ENCODE results near the gene EXOSC2.
A peak's percentile ranks its signal among the peaks of the same experiment; 100 is the strongest.

The EXOSC2 gene

DNA sequence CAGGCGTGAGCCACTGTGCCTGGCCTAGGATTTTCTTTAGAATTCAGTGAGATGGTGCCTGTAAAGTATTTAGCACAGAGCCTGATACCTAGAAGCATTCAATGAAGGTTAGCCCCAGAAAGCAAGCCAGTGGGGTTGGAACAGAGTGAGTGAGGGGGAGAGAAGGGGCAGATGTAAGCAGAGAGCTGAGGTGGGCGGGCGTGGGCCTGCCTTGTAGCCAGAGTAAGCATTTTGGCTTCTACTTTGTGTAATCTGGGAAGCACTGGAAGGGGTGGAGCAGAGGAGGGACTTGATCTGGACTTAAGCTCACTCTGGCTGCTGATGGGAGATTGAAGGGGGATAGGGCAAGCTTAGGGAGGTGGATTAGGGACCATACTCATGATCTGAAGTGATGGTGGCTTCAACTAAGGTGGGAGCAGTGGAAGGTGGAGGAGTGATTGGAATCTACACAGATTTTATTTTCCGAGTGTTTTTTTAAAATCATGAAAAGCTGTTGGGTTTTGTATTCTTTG is 2.6 kb downstream of the EXOSC2 start:
- DNase-seq (ENCODE audit: low read depth in 2 of 2): no peak
- H3K4me3 ChIP-seq (replicated peaks in 1 of 2; ENCODE audit: low read depth in 2 of 2, low read length in 2 of 2): no peak overlapping the region
- TF ChIP-seq, protein P1, sequence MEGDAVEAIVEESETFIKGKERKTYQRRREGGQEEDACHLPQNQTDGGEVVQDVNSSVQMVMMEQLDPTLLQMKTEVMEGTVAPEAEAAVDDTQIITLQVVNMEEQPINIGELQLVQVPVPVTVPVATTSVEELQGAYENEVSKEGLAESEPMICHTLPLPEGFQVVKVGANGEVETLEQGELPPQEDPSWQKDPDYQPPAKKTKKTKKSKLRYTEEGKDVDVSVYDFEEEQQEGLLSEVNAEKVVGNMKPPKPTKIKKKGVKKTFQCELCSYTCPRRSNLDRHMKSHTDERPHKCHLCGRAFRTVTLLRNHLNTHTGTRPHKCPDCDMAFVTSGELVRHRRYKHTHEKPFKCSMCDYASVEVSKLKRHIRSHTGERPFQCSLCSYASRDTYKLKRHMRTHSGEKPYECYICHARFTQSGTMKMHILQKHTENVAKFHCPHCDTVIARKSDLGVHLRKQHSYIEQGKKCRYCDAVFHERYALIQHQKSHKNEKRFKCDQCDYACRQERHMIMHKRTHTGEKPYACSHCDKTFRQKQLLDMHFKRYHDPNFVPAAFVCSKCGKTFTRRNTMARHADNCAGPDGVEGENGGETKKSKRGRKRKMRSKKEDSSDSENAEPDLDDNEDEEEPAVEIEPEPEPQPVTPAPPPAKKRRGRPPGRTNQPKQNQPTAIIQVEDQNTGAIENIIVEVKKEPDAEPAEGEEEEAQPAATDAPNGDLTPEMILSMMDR (IDR thresholded peaks at IDR 0.05; ENCODE audit: low read depth, low read length): no peak

DNA sequence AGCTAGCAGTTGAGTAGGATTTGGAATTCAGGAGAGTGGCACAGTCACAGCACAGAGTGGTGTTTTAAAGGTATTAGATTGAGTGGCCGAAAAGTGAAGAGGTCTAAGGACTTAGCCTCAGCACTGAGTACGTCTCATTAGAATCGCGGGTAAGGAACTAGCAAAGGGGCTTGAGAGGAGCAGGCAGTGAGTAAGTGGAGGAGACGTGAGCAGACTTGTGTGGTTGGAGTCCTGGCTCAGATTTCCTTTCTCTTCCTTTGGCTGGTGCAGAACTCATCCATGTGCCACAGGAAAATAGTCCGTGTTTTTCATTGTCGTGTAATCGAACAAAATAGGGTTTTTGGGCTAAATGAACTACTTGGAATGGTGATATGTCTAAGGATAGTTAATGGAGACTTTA is 3.4 kb downstream of the EXOSC2 start:
- H3K4me3 ChIP-seq (replicated peaks in 1 of 2; ENCODE audit: low read depth in 2 of 2, low read length in 2 of 2): no peak overlapping the region
- TF ChIP-seq, protein P1 (IDR thresholded peaks at IDR 0.05; ENCODE audit: low read depth, low read length): no peak
- DNase-seq (ENCODE audit: low read depth in 2 of 2): no peak

DNA sequence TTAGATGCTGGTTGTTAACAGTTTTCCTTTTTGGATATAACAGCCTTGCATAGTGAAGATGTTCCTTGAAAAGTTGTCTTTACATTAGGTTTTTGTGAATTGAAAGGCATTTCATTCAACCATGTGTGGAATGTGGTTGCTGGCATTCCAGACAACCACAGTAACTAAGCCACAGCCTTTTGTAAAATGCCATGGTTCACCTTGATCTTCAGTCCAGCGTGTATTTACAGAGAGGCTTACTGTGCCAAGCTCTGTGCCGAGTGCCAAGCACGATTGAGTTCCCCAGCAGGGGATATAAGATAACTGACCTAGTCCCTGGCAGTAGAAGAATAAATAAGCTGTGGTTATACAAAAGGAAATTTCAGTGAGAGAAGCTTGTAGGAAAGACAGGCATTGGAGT is 4.9 kb downstream of the EXOSC2 start:
- TF ChIP-seq, protein P1 (IDR thresholded peaks at IDR 0.05; ENCODE audit: low read depth, low read length): no peak
- DNase-seq (ENCODE audit: low read depth in 2 of 2): peak in 1 of 2 donors; percentile 19
- no peak overlapping the region for H3K4me3 ChIP-seq (replicated peaks in 1 of 2; ENCODE audit: low read depth in 2 of 2, low read length in 2 of 2)

DNA sequence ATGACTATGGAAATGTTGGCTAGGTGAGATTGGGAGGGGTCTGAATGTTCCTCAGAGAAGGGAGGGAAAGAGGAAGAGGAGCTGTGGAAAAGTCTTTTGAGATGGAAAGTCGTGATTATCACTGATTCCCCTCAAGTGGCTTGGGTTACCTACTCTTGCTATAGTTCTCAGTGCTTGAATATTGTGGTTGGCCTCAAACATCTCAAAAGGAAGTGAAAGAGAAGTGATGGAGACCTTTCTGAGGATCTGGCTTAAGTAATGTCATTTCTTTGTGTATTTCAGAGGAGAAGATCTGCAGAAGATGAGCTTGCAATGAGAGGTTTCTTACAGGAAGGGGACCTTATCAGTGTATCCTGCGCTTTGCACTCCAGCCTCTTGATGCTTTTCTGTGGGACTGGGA is 5.5 kb downstream of the EXOSC2 start:
- TF ChIP-seq, protein P1 (IDR thresholded peaks at IDR 0.05; ENCODE audit: low read depth, low read length): no peak
- no peak for DNase-seq (ENCODE audit: low read depth in 2 of 2)
- H3K4me3 ChIP-seq (replicated peaks in 1 of 2; ENCODE audit: low read depth in 2 of 2, low read length in 2 of 2): no peak overlapping the region

DNA sequence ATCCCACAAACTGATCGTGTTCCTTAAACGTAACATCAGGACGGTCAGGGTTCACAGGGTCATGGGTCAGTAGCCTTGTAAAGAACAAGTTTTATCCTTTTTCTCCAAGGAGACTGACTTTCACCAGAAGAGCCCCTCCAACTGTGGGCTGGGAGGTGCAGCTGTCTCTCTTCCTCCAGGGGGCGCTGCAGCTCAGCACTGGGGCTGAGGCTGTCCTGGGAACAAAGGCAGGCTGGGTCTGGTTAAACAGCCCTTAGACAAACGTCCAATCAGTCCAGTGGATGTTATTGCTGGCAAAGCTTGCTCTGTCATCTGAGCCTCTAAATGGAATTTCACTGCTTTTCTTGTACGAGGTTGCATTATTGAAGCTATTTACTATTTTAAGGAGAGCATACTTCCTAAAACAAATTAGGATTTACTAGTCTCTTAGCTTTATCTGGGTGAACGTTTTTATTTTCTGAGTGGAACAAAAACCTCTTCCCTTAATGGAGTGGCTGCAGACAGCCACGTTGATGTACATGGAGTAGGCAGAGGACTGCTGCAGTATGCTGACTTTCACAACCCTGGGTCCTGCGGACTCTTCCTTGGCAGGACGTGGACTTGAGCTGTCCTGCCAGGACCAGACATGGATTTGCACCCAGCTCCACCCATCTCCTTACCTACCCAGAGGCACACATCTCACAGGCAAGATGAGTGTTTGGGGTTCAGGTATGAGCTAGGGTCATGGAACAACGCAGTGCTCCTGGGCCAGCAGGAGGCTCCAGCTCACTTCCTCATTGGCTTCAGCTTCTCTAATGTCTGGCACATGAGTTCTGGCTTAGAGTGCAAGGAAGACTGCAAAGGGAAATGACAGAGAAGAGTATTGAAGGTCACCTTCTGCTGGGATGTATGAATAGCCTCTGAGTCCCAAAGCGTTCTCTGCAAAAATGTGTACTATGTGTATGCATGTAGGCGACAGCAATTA is 7.8 kb downstream of the EXOSC2 start:
- DNase-seq (ENCODE audit: low read depth in 2 of 2): peak; percentile 87 to 93
- no peak overlapping the region for H3K4me3 ChIP-seq (replicated peaks in 1 of 2; ENCODE audit: low read depth in 2 of 2, low read length in 2 of 2)
- TF ChIP-seq, protein P1 (IDR thresholded peaks at IDR 0.05; ENCODE audit: low read depth, low read length): peak; percentile 99

DNA sequence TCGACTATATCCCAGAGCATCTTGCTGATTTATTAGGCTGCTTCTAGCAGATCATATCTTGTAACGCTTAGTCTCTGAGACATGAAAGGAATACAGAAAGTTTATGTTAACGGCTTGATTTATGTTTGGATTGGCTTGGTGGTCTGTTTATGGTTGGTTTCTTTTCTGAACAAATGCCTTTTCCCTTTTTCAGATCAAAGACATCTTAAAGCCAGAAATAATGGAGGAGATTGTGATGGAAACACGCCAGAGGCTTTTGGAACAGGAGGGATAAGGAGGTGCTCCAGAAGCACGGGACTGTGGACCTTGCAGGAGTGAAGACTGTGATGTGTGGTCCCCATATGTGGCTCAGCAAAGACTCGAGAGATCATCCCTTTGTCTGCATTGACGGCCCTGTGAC is 9.9 kb downstream of the EXOSC2 start:
- H3K4me3 ChIP-seq (replicated peaks in 1 of 2; ENCODE audit: low read depth in 2 of 2, low read length in 2 of 2): no peak overlapping the region
- TF ChIP-seq, protein P1 (IDR thresholded peaks at IDR 0.05; ENCODE audit: low read depth, low read length): no peak
- no peak for DNase-seq (ENCODE audit: low read depth in 2 of 2)
